ENCODE data around the gene PIK3IP1. TPM values are rescaled to one million over a fixed set of nuclear protein-coding genes. Genes with fewer than 3 reads are reported as not detected.
A peak's percentile ranks its signal among the peaks of the same experiment; 100 is the strongest.

Gene PIK3IP1
- total RNA-seq, 1 donor from 2014 or later = 12.3 TPM

GRCh38 chr22:31295831-31296657, 3.8 kb upstream of the PIK3IP1 start:
- no peak for DNase-seq (ENCODE audit: low spot score)
- peak overlapping the region; percentile 47 for H3K27ac Mint-ChIP-seq
- H3K9me3 Mint-ChIP-seq = no peaks in the 10 kb centered on the region
- intact Hi-C loops (cut with micrococcal nuclease) = loop anchor here (1.0 kb wide), 1 partner anchor 10 kb away; no protein-coding TSS in a partner anchor
- H3K4me1 Mint-ChIP-seq (ENCODE audit: low read depth) = peaks cover 43% of the 10 kb centered on the region
- peak overlapping the region; percentile 23 for H3K4me3 Mint-ChIP-seq
- H3K36me3 Mint-ChIP-seq (ENCODE audit: low read depth) = peaks cover 2% of the 10 kb centered on the region
- H3K27me3 Mint-ChIP-seq (ENCODE audit: insufficient read depth) = no peaks in the 10 kb centered on the region

GRCh38 chr22:31295360-31295759, 3.1 kb upstream of the PIK3IP1 start:
- no peak overlapping the region for H3K4me3 Mint-ChIP-seq
- H3K4me1 Mint-ChIP-seq (ENCODE audit: low read depth) = peaks cover 45% of the 10 kb centered on the region
- H3K27me3 Mint-ChIP-seq (ENCODE audit: insufficient read depth) = no peaks in the 10 kb centered on the region
- DNase-seq (ENCODE audit: low spot score) = no peak
- no peak overlapping the region for H3K27ac Mint-ChIP-seq
- intact Hi-C loops (cut with micrococcal nuclease) = no loop called here
- H3K9me3 Mint-ChIP-seq = no peaks in the 10 kb centered on the region
- H3K36me3 Mint-ChIP-seq (ENCODE audit: low read depth) = peaks cover 4% of the 10 kb centered on the region

- DNase-seq (ENCODE audit: low spot score) = no peak
- intact Hi-C loops (cut with micrococcal nuclease) = loop anchor here (1.0 to 5.0 kb wide), 11 partner anchors 22 to 699 kb away; partner anchors contain the start of genes DRG1, LIMK2, PES1 and RNF185
- H3K4me3 Mint-ChIP-seq = peak overlapping the region; percentile 89
- H3K9me3 Mint-ChIP-seq = no peaks in the 10 kb centered on the region
- H3K36me3 Mint-ChIP-seq (ENCODE audit: low read depth) = peaks cover 21% of the 10 kb centered on the region
- H3K27me3 Mint-ChIP-seq (ENCODE audit: insufficient read depth) = no peaks in the 10 kb centered on the region
- peak overlapping the region; percentile 86 for H3K27ac Mint-ChIP-seq
- peaks cover 77% of the 10 kb centered on the region for H3K4me1 Mint-ChIP-seq (ENCODE audit: low read depth)
Measured at GRCh38 chr22:31291481-31292235, 630 bp downstream of the PIK3IP1 start.

- Mint-ChIP-seq H3K27ac (peak overlapping the region; percentile 99), H3K9me3 (no peaks in the 10 kb centered on the region), H3K27me3 (ENCODE audit: insufficient read depth) (no peaks in the 10 kb centered on the region), H3K36me3 (ENCODE audit: low read depth) (peaks cover 24% of the 10 kb centered on the region), H3K4me1 (ENCODE audit: low read depth) (peaks cover 77% of the 10 kb centered on the region), H3K4me3 (peak overlapping the region; percentile 96)
- intact Hi-C loops (cut with micrococcal nuclease) = loop anchor here (1.0 to 5.0 kb wide), 7 partner anchors 39 to 698 kb away; partner anchors contain the start of gene PES1
- peak; percentile 93 for DNase-seq (ENCODE audit: low spot score)
Measured at GRCh38 chr22:31290494-31291471, 1.5 kb downstream of the PIK3IP1 start.

- intact Hi-C loops (cut with micrococcal nuclease) = no loop called here
- Mint-ChIP-seq H3K9me3 (no peaks in the 10 kb centered on the region), H3K4me3 (peak overlapping the region; percentile 96), H3K27ac (peak overlapping the region; percentile 99), H3K4me1 (ENCODE audit: low read depth) (peaks cover 80% of the 10 kb centered on the region), H3K36me3 (ENCODE audit: low read depth) (peaks cover 28% of the 10 kb centered on the region), H3K27me3 (ENCODE audit: insufficient read depth) (no peaks in the 10 kb centered on the region)
- no peak for DNase-seq (ENCODE audit: low spot score)
Measured at GRCh38 chr22:31289344-31289743, 2.9 kb downstream of the PIK3IP1 start.

- H3K4me1 Mint-ChIP-seq (ENCODE audit: low read depth) = peaks cover 75% of the 10 kb centered on the region
- no peaks in the 10 kb centered on the region for H3K9me3 Mint-ChIP-seq
- no peak for DNase-seq (ENCODE audit: low spot score)
- peaks cover 28% of the 10 kb centered on the region for H3K36me3 Mint-ChIP-seq (ENCODE audit: low read depth)
- intact Hi-C loops (cut with micrococcal nuclease) = no loop called here
- peak overlapping the region; percentile 83 for H3K27ac Mint-ChIP-seq
- peak overlapping the region; percentile 96 for H3K4me3 Mint-ChIP-seq
- no peaks in the 10 kb centered on the region for H3K27me3 Mint-ChIP-seq (ENCODE audit: insufficient read depth)
Measured at GRCh38 chr22:31288496-31289240, 3.6 kb downstream of the PIK3IP1 start.

- Mint-ChIP-seq H3K9me3 (no peaks in the 10 kb centered on the region), H3K27ac (peak overlapping the region; percentile 85), H3K4me1 (ENCODE audit: low read depth) (peaks cover 75% of the 10 kb centered on the region), H3K36me3 (ENCODE audit: low read depth) (peaks cover 35% of the 10 kb centered on the region), H3K27me3 (ENCODE audit: insufficient read depth) (no peaks in the 10 kb centered on the region), H3K4me3 (peak overlapping the region; percentile 78)
- no peak for DNase-seq (ENCODE audit: low spot score)
- intact Hi-C loops (cut with micrococcal nuclease) = no loop called here
Measured at GRCh38 chr22:31287818-31288495, 4.3 kb downstream of the PIK3IP1 start.

GRCh38 chr22:31286360-31287255, 5.7 kb downstream of the PIK3IP1 start:
- Mint-ChIP-seq H3K4me1 (ENCODE audit: low read depth) (peaks cover 70% of the 10 kb centered on the region), H3K4me3 (peak overlapping the region; percentile 43), H3K9me3 (no peaks in the 10 kb centered on the region), H3K27ac (peak overlapping the region; percentile 85), H3K27me3 (ENCODE audit: insufficient read depth) (no peaks in the 10 kb centered on the region), H3K36me3 (ENCODE audit: low read depth) (peaks cover 40% of the 10 kb centered on the region)
- intact Hi-C loops (cut with micrococcal nuclease) = loop anchor here (1.0 kb wide), 2 partner anchors 38 to 74 kb away; partner anchors contain the start of gene LIMK2
- DNase-seq (ENCODE audit: low spot score) = peak; percentile 66

- Mint-ChIP-seq H3K36me3 (ENCODE audit: low read depth) (peaks cover 43% of the 10 kb centered on the region), H3K9me3 (no peaks in the 10 kb centered on the region), H3K4me1 (ENCODE audit: low read depth) (peaks cover 79% of the 10 kb centered on the region), H3K27ac (peak overlapping the region; percentile 85), H3K27me3 (ENCODE audit: insufficient read depth) (no peaks in the 10 kb centered on the region), H3K4me3 (no peak overlapping the region)
- intact Hi-C loops (cut with micrococcal nuclease) = no loop called here
- no peak for DNase-seq (ENCODE audit: low spot score)
Measured at GRCh38 chr22:31284281-31285155, 7.8 kb downstream of the PIK3IP1 start.

All from activated T-helper 1 cell treated with anti-CD3 and anti-CD28 coated beads, Interleukin-12 subunit alpha, Interleukin-12 subunit beta, Interleukin-2, Interleukin-4 antibody, amounts not matched to agents 30 ng/mL and 10 ng/mL and 1 ng/mL, durations not matched to agents 14 hours and 24 hours and 36 hours (primary cell).